GM12891 (cell line): Measurements from ENCODE around the gene FZD8.

Experiments used
- DNase-seq: peaks from one replicate; pipeline ENCODE4 v3.0.0; 2011; ENCODE audit warnings: low spot score; ENCODE audit not compliant: insufficient read length
- FAIRE-seq: peaks from 2 replicates; lab custom pipeline; 2011; peaks lifted over from hg19 to GRCh38; lab: Jason Lieb, UNC
- PAX5 ChIP-seq: IDR thresholded peaks from 2 replicates; pipeline ENCODE4 v1.6.1; 2011; ENCODE audit warnings: low read length, moderate library complexity, mild to moderate bottlenecking; ENCODE audit not compliant: insufficient read depth, severe bottlenecking
- POLR2A ChIP-seq: IDR thresholded peaks from 2 replicates; pipeline ENCODE4 v1.6.1; 2011; ENCODE audit warnings: low read depth, low read length, control low read depth
- POLR2AphosphoS5 ChIP-seq: IDR thresholded peaks from 2 replicates; pipeline ENCODE4 v1.6.1; 2011; ENCODE audit warnings: low read depth, low read length, control low read depth
- POU2F2 ChIP-seq: IDR thresholded peaks from 2 replicates; pipeline ENCODE4 v1.6.1; 2011; ENCODE audit warnings: low read depth, mild to moderate bottlenecking, control low read depth, low read length, moderate library complexity
- SPI1 ChIP-seq: IDR thresholded peaks from 2 replicates; pipeline ENCODE4 v1.6.1; 2011; ENCODE audit warnings: low read depth, low read length, control low read depth
- TAF1 ChIP-seq: IDR thresholded peaks from 2 replicates; pipeline ENCODE4 v1.6.1; 2011; ENCODE audit warnings: low read depth, low read length, control low read depth

The FZD8 gene

GRCh38 chr10:35667270-35667889, 25.3 kb upstream of the FZD8 start:
- TF ChIP-seq TAF1 = no peak
- no peak for TF ChIP-seq PAX5
- TF ChIP-seq POLR2AphosphoS5 = no peak
- TF ChIP-seq POLR2A = no peak
- no peak for TF ChIP-seq SPI1
- no peak for TF ChIP-seq POU2F2
- peak; percentile 85 for FAIRE-seq
- DNase-seq = no peak

- no peak for TF ChIP-seq SPI1
- FAIRE-seq (no peak), DNase-seq (no peak)
Observed at GRCh38 chr10:35661236-35661635, 19.1 kb upstream of the FZD8 start.

GRCh38 chr10:35659456-35659855, 17.4 kb upstream of the FZD8 start:
- DNase-seq (no peak), FAIRE-seq (no peak)
- no peak for TF ChIP-seq SPI1
- no peak for TF ChIP-seq TAF1
- TF ChIP-seq PAX5 = no peak
- no peak for TF ChIP-seq POLR2A
- TF ChIP-seq POLR2AphosphoS5 = no peak
- no peak for TF ChIP-seq POU2F2

GRCh38 chr10:35657621-35658020, 15.5 kb upstream of the FZD8 start:
- DNase-seq (no peak), FAIRE-seq (no peak)
- no peak for TF ChIP-seq POLR2AphosphoS5
- TF ChIP-seq SPI1 = no peak
- no peak for TF ChIP-seq POLR2A
- no peak for TF ChIP-seq PAX5
- no peak for TF ChIP-seq POU2F2
- TF ChIP-seq TAF1 = no peak

- DNase-seq (no peak), FAIRE-seq (no peak)
- TF ChIP-seq TAF1 = no peak
- TF ChIP-seq SPI1 = no peak
- no peak for TF ChIP-seq POLR2A
- no peak for TF ChIP-seq POU2F2
Observed at GRCh38 chr10:35652824-35653223, 10.7 kb upstream of the FZD8 start.

- FAIRE-seq (no peak), DNase-seq (no peak)
- TF ChIP-seq PAX5 = no peak
- no peak for TF ChIP-seq TAF1
- TF ChIP-seq POLR2AphosphoS5 = no peak
- TF ChIP-seq SPI1 = no peak
- no peak for TF ChIP-seq POU2F2
- TF ChIP-seq POLR2A = no peak
Observed at GRCh38 chr10:35650894-35651293, 8.8 kb upstream of the FZD8 start.

- DNase-seq (no peak), FAIRE-seq (peak; percentile 61)
- no peak for TF ChIP-seq SPI1
- no peak for TF ChIP-seq TAF1
- TF ChIP-seq PAX5 = no peak
- no peak for TF ChIP-seq POU2F2
- TF ChIP-seq POLR2A = no peak
- TF ChIP-seq POLR2AphosphoS5 = no peak
Observed at GRCh38 chr10:35644050-35644950, 2.2 kb upstream of the FZD8 start.

GRCh38 chr10:35643151-35644049, 1.3 kb upstream of the FZD8 start:
- DNase-seq = peak; percentile 24
- FAIRE-seq = no peak
- TF ChIP-seq SPI1 = peak; percentile 56
- no peak for TF ChIP-seq TAF1
- no peak for TF ChIP-seq PAX5
- TF ChIP-seq POU2F2 = no peak
- TF ChIP-seq POLR2AphosphoS5 = no peak
- no peak for TF ChIP-seq POLR2A

GRCh38 chr10:35642793-35643114, 658 bp upstream of the FZD8 start:
- no peak for FAIRE-seq

More at GRCh38 chr10:35642793-35643114, 658 bp upstream of the FZD8 start:
- TF ChIP-seq POLR2AphosphoS5 = no peak
- TF ChIP-seq SPI1 = no peak
- TF ChIP-seq POLR2A = no peak
- TF ChIP-seq PAX5 = no peak
- no peak for TF ChIP-seq TAF1
- TF ChIP-seq POU2F2 = no peak
- no peak for DNase-seq
